T-helper 22 cell (primary cell): ENCODE measurements around the gene NFIA.

Experiments used
- DNase-seq: peaks from one replicate; pipeline ENCODE4 v3.0.0-alpha.2; 2020; ENCODE audit warnings: low read depth

The NFIA gene

GRCh38 chr1:61370913-61371279, 288.5 kb downstream of the NFIA start:
- no peak for DNase-seq

GRCh38 chr1:61372944-61373343, 290.6 kb downstream of the NFIA start:
- DNase-seq = no peak

- no peak for DNase-seq
Observed at GRCh38 chr1:61374156-61374555, 291.8 kb downstream of the NFIA start.

DNA sequence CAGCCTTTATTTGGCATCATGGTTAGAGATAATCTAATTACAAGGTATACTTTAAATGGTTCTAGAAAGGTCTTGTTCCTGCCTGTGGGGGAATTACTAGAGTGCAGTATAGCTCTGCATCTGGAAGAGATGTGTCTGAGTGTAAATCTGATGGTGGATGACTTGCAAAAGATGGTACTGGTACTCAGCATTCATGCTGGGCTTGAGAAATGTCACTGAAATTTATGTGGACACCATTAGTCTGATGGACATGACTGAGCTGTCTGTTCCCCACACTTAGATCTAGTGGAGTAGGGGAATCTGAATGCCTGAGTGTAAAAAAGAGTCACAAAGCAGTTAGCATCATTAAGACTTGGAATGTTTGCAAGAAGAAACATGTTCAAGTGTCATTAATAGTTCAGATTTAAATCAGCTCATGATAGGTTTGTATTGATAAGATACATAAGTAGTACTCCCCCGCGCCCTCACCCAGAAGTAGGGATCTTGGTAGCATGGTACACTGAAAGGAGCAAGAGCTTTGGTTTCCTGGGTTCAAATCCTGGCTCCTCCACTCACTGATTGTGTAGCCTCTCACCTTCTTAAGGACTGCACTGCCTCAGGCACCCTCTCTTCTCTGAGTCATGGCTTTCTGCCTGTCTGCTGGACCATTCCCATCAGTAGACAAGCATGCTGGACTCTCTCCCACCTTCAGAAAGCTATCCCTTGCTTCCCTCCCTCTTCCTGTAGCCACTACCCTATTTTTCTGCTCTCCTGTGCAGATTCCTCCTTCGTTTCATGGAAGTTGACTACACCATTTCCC, 292.9 kb downstream of the NFIA start:
- no peak for DNase-seq

- DNase-seq = no peak
Observed at GRCh38 chr1:61376151-61376550, 293.8 kb downstream of the NFIA start.

GRCh38 chr1:61377242-61377958, 295.0 kb downstream of the NFIA start:
- no peak for DNase-seq

DNA sequence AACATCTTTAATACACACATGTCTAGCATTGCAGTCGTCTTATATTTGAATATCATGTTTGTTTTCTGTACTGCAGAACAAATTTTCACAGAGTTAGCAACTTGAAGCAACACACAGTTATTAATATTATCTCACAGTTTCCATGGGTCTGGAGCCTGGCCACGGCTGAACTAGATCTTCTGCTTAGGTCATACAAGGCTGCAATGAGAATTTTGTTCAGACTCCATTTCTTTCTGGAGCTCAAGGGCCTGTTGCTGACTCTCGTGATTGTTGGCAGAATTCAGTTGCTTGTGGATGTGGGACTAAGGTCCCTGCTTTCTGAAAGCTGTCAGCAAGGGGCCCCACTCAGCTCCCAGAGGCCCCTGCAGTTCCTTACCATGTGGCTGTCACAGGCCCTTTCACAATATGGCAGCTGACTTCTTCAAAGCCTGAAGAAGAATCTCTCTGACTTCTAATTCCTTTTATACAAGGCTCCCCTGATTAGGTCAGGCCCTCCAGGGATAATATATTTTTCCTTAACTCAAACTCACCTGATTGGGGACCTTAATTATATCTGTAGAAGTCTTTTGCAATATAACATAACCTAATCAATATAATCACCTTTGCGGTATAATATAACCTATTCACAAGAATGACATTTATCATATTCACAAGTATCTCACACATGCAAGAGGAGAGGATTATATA, 296.3 kb downstream of the NFIA start:
- no peak for DNase-seq

DNA sequence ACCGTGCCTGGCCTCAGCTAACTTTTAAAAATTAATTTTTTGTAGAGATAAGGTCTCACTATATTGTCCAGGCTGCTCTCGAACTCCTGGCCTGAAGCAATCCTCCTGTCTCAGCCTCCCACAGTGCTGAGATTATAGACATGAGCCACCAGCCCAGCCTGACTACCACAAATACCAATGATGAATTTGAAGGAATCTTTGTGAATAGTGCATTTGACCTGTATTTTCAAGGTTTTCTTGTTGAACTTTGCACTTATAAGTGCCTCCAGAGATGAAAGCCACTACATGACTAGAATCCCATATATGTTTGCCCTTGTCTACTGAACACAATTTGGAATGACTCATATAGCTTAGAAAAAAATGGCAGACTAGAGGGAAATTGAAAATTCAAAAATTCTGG, 297.3 kb downstream of the NFIA start:
- DNase-seq = no peak

DNA sequence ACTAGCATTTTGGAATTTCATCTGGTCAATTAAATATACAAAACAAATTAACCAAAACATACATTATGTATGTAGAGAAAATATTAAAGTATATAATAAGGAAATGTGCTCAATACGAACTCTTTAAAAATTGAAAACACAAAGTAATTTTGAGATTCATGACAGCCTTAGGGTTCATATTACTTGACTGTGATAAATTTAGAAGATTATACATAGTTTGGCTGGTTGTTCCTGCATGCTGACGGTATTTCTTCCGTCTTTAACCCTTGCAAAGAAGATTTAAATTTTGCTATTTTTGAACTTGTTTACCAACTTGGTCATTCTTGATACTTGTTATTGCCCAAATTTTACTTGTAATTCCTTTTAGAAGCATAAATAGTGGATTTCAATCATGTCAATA, 298.2 kb downstream of the NFIA start:
- DNase-seq = no peak

DNA sequence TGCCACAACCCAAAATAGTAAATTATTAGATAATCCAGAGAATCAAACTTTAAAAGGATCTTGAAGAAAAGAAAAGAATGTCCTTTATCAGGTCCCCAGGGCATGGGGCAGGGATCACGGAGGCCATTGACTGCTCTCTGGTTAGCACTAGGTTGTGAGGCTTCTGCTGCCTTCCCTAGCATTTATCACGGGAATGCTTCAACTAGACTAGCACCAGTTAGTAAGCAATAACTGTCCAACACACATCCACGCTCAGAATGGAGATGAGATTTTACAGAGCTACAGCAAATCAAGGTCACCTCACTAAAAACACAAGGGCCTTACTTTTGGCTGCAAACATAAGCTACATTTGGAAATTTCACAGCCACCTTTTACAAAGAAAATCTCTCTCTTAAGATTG, 304.0 kb downstream of the NFIA start:
- no peak for DNase-seq

GRCh38 chr1:61386770-61387169, 304.4 kb downstream of the NFIA start:
- no peak for DNase-seq

DNA sequence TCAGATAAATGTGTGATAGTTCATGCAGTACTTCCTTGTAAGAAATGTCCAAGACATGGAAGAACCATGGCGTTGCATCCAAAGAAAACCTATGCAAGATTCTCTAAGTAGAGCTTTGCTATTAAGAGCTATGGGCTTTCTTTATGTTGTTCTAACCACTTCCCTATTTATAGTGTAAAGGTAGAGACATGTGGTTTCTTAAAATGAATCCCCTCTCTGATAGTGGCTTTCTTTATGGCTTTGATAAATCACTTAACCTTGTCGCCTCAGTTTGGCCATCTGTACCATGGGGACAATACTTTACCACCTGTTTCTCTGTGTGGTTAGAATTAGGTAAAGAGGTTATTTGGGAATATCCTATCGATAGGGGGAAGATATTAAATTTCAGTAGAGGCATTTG, 305.5 kb downstream of the NFIA start:
- no peak for DNase-seq

GRCh38 chr1:61388566-61388965, 306.2 kb downstream of the NFIA start:
- DNase-seq = no peak

DNA sequence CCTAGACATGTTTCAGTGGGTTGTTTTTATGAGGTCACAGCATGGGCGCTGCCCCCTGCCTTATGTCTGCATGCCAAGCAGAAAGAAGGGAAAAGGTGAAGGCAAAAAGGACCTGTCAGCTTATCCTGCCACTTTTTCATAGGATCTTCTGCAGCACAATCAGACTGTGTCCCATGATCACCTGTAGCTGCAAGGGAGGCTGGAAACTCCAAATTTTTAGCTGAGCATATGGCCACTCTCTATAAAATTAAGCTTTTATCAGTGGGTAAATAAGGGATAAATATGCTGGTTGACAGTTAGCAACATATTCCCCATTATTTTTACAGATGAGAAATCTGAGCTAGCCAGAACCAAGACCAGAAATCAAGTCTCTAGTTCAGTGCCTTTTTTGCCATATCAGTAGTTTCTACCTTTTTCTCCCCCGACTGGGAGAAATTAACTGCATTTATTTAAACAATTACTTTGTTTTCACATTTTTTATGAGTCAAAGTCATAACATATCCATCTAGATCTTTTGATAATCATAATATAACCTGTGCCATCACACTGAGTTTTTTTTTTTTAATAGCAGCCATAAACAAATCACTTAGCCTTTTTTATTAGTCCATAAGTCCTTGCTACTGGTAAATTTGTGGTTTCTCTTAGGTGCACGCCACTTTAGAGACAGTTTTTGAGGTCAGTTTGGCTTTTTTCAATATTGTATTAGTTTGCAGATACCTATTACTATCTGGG, 307.0 kb downstream of the NFIA start:
- no peak for DNase-seq

- no peak for DNase-seq
Observed at GRCh38 chr1:61389926-61390845, 307.8 kb downstream of the NFIA start.

- DNase-seq = no peak
Observed at GRCh38 chr1:61391730-61392129, 309.4 kb downstream of the NFIA start.

DNA sequence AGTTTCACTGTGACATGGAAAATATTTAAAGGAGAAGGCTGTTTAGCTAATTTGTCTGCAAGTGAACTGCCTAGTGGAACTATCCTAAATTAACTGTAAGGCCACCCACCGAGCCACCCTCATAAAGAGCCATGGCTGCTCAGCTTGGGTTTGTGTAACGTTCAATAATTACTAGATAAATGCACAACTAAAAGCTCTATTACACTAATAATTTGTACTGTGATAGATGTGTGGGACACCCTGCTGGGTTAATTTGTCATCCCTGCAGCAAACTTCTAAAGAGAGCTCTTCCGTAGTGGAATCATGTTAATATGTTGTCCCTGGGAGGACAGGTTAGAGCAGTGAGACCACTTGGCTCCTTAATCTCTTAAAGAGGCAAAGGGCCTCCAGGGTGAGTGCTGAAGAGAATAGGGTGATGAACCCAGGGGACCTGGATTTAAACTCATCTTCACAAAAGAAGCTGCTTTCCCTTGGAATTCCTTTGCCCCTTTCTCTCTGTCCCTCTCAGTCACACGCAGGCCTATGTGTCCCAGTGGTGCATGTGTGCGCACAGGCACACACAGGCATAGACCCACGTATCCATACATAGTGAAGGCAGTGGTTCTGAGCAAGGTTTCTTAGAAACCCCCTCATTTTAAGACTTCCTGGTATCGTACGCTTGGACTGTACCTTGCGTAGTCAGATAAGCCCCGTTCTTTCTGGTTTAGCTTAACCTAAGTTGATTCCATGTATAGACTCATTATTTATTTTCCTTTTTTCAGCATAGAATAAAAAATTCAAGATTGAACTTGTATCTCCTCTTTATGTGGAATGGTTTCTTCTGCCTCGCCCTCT, 310.3 kb downstream of the NFIA start:
- no peak for DNase-seq

DNA sequence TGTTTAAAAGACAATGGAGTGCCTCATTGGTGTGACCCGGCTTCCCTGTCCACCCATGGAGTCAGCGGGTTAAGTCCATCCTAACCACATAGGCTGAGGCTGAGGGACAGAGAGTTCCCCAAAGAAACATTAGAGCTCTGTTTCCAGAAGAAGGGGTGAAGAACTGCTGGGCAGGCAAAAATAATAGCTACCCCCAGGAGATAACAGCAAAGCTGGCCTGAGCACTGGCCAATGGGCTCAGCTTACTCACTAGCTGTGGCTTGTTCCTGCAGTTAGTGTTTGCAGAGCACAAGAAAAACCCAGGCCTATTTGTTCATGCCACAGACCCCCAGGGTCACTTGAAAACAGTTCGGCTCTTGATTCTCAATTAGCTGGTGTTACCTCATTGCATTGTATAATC, 311.2 kb downstream of the NFIA start:
- DNase-seq = no peak

GRCh38 chr1:61395146-61395800, 312.9 kb downstream of the NFIA start:
- no peak for DNase-seq

DNA sequence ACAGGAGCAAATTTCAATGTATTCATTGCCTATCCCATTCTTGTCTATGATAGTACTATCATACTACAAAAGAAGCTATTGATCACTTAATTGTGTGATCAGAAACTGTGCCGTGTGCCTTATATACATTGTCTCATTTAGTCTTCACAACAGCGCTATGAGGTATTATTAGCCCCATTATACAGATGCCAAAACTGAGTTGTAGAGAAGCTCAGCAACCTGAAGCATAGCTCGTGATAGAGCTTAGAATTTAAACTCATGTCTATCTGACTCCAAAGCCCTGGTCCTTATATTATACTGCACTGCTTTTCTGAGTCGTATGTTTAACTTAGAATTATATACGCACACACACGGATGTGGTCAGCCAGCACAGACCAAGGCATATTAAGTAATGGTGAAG, 315.1 kb downstream of the NFIA start:
- DNase-seq = no peak
